ENCODE results near the gene BEGAIN.

GRCh38 chr14:100612986-100613385 lies 25.8 kb upstream of the BEGAIN start:
- TF ChIP-seq CTCF (IDR thresholded peaks at IDR 0.05), result no peak
- TF ChIP-seq POLR2A (IDR thresholded peaks at IDR 0.05), result no peak
- TF ChIP-seq POLR2AphosphoS5 (IDR thresholded peaks at IDR 0.05), result no peak

Measured in breast epithelium (tissue), 3 donors.